K562 (cell line): ENCODE measurements around the gene ZNF155. TPM values are rescaled to one million over a fixed set of nuclear protein-coding genes. Genes with fewer than 3 reads are reported as not detected.

ENCODE experiments used
- ATAC-seq: fragments of 200-7000 bp; cut with Tn5 transposase; 3 replicates; pipeline ENCODE4 v1.9.1; 2020; ENCODE audit warnings: moderate library complexity
- BruUV-seq: library from RNA; stranded (reverse); fragments of 400-500 nt; replicated peaks from 2 replicates; lab custom pipeline; 2021; lab: Mats Ljungman, UMichigan
- CTCF ChIA-PET: fragments of 300-600 bp; formaldehyde crosslinking; extraction: SDS; loops from one replicate; lab custom pipeline; 2021; ENCODE audit warnings: low intra/inter-chr PET ratio; lab: Yijun Ruan, JAX
- POLR2A ChIA-PET: fragments of 300-600, 350-650 bp; sonication (Branson Sonifier 250); formaldehyde crosslinking; extraction: SDS; loops from one replicate; lab custom pipeline; 2021; ENCODE audit warnings: antibody characterized with exemption, inconsistent platforms; lab: Yijun Ruan, JAX
- DNase-seq, 4 experiments: peaks; one replicate each; pipeline versions ENCODE4 v3.0.0 to v3.0.0-alpha.2; 2011 to 2018; ENCODE audit warnings: low spot score in 3 of 4, mixed read lengths in 3 of 4; ENCODE audit errors: extremely low read depth in 1 of 4
- FAIRE-seq: peaks from 2 replicates; lab custom pipeline; 2011; peaks lifted over from hg19 to GRCh38; lab: Jason Lieb, UNC
- H2AFZ ChIP-seq: 2 replicates; pipeline ENCODE4 v1.6.0; 2011; ENCODE audit warnings: low read depth, low read length, control low read depth, inconsistent platforms
- H3K27ac ChIP-seq: fragments of 200-600 bp; 3 replicates; pipeline ENCODE4 v1.8.0; 2011; ENCODE audit warnings: low read depth, mild to moderate bottlenecking, control low read depth, inconsistent platforms, low read length, moderate library complexity, mixed read lengths; ENCODE audit errors: extremely low read depth
- H3K27me3 ChIP-seq, 2 experiments: fragments of 300-600 bp in 1 of 2; 2 replicates in 1 of 2; 3 replicates in 1 of 2; pipeline versions ENCODE4 v1.6.0 to v1.8.0; 2011; ENCODE audit warnings: inconsistent platforms in 2 of 2, low read length in 2 of 2, mild to moderate bottlenecking in 1 of 2, mixed read lengths in 1 of 2, moderate library complexity in 1 of 2; ENCODE audit not compliant: control insufficient read depth in 2 of 2, insufficient read depth in 2 of 2
- H3K36me3 ChIP-seq: fragments of 300-600 bp; 3 replicates; pipeline ENCODE4 v1.8.0; 2011; ENCODE audit warnings: mild to moderate bottlenecking, low read length, inconsistent platforms; ENCODE audit not compliant: control insufficient read depth, insufficient read depth
- H3K4me1 ChIP-seq, 2 experiments: fragments of 200-600 bp in 1 of 2; replicated peaks in 1 of 2; 2 replicates in 1 of 2; 3 replicates in 1 of 2; pipeline versions ENCODE4 v1.5.1 to v1.8.0; 2011; ENCODE audit warnings: inconsistent platforms in 2 of 2, low read length in 2 of 2, mild to moderate bottlenecking in 1 of 2, mixed read lengths in 1 of 2, moderate library complexity in 1 of 2; ENCODE audit not compliant: control insufficient read depth in 2 of 2, insufficient read depth in 2 of 2
- H3K4me2 ChIP-seq: 2 replicates; pipeline ENCODE4 v1.6.1; 2011; ENCODE audit warnings: low read length, control low read depth, inconsistent platforms, mixed read lengths; ENCODE audit not compliant: insufficient read depth
- H3K4me3 ChIP-seq: fragments of 200-600 bp; sonication (generic), shearing (Covaris generic); 2 replicates; pipeline ENCODE4 v1.5.1; 2016; ENCODE audit warnings: control low read depth, inconsistent platforms
- H3K79me2 ChIP-seq: fragments of 200-600 bp; 3 replicates; pipeline ENCODE4 v1.8.0; 2011; ENCODE audit warnings: low read length, inconsistent platforms; ENCODE audit not compliant: control insufficient read depth, insufficient read depth
- H3K9ac ChIP-seq, 2 experiments: 2 replicates each; pipeline versions ENCODE4 v1.6.0 to v1.6.1; 2011; ENCODE audit warnings: low read depth in 2 of 2, low read length in 2 of 2, control low read depth in 1 of 2, inconsistent platforms in 1 of 2, mild to moderate bottlenecking in 1 of 2, mixed read lengths in 1 of 2; ENCODE audit not compliant: insufficient read depth in 1 of 2
- H3K9me1 ChIP-seq: one replicate; pipeline ENCODE4 v1.6.0; 2011; ENCODE audit warnings: inconsistent platforms, mild to moderate bottlenecking, low read length, moderate library complexity; ENCODE audit not compliant: control insufficient read depth, insufficient read depth
- H3K9me3 ChIP-seq: replicated peaks from 2 replicates; pipeline ENCODE4 v1.5.1; 2011; ENCODE audit warnings: low read depth, low read length, inconsistent platforms; ENCODE audit not compliant: control insufficient read depth, insufficient read depth
- H4K20me1 ChIP-seq: replicated peaks from 2 replicates; pipeline ENCODE4 v1.6.1; 2011; ENCODE audit warnings: low read length, inconsistent platforms, mixed read lengths; ENCODE audit not compliant: control insufficient read depth, insufficient read depth
- ARID4B ChIP-seq: sonication (generic); formaldehyde crosslinking; IDR thresholded peaks from 2 replicates; pipeline ENCODE4 v1.8.0; 2022; ENCODE audit warnings: mild to moderate bottlenecking, missing genetic modification reagents
- BACH1 ChIP-seq: fragments of 200-800 bp; sonication (Bioruptor generic); IDR thresholded peaks from 2 replicates; pipeline ENCODE4 v1.6.1; 2016; ENCODE audit warnings: missing genetic modification characterization, missing compliant biosample characterization
- DACH1 ChIP-seq: fragments of 450-650 bp; IDR thresholded peaks from 2 replicates; pipeline ENCODE4 v1.6.1; 2018; ENCODE audit not compliant: partially characterized antibody
- DLX4 ChIP-seq: fragments of 250-450 bp; sonication (Bioruptor Pico); IDR thresholded peaks from 2 replicates; pipeline ENCODE4 v1.6.1; 2021; ENCODE audit warnings: mild to moderate bottlenecking
- EHMT2 ChIP-seq: fragments of 450-650 bp; IDR thresholded peaks from 2 replicates; pipeline ENCODE4 v1.6.1; 2018; ENCODE audit warnings: antibody characterized with exemption
- GTF2E2 ChIP-seq: fragments of 200-800 bp; sonication (Bioruptor generic); IDR thresholded peaks from 2 replicates; pipeline ENCODE4 v1.6.1; 2016; ENCODE audit warnings: missing genetic modification characterization, missing compliant biosample characterization
- KLF1 ChIP-seq: fragments of 450-650 bp; IDR thresholded peaks from 2 replicates; pipeline ENCODE4 v1.6.1; 2016; ENCODE audit warnings: missing genetic modification characterization, missing compliant biosample characterization
- RUNX1 ChIP-seq: sonication (generic); IDR thresholded peaks from 2 replicates; pipeline ENCODE4 v1.6.1; 2016; ENCODE audit warnings: antibody characterized with exemption, low read depth
- STAT5A ChIP-seq: IDR thresholded peaks from 2 replicates; pipeline ENCODE4 v1.6.1; 2012; ENCODE audit warnings: low read length, inconsistent platforms, borderline replicate concordance
- YY1 ChIP-seq, 3 experiments: IDR thresholded peaks; 2 replicates each; pipeline ENCODE4 v1.6.1; 2011; ENCODE audit warnings: low read length in 2 of 3, mild to moderate bottlenecking in 2 of 3, moderate library complexity in 2 of 3, borderline replicate concordance in 1 of 3, control low read depth in 1 of 3, low read depth in 1 of 3; ENCODE audit not compliant: insufficient read depth in 3 of 3, insufficient replicate concordance in 2 of 3, control insufficient read depth in 1 of 3, insufficient read length in 1 of 3; ENCODE audit errors: extremely low read depth in 1 of 3
- ZNF280A ChIP-seq: fragments of 450-650 bp; IDR thresholded peaks from 2 replicates; pipeline ENCODE4 v1.6.1; 2018; ENCODE audit warnings: mild to moderate bottlenecking, low read depth; ENCODE audit not compliant: partially characterized antibody
- ZNF398 ChIP-seq: fragments of 250-450 bp; sonication (Bioruptor Pico); IDR thresholded peaks from 2 replicates; pipeline ENCODE4 v1.8.0; 2021; ENCODE audit warnings: moderate library complexity, mild to moderate bottlenecking, inconsistent platforms
- WGBS: fragments of 100-300 bp; shearing (Covaris generic); methylation state at CpG from one replicate; pipeline ENCODE4 v1.1.6; 2016; ENCODE audit warnings: low coverage, mixed read lengths; ENCODE audit not compliant: insufficient coverage; ENCODE audit errors: missing lambda C conversion rate; 5-methylcytosine and 5-hydroxymethylcytosine counted together
- in situ Hi-C: fragments of 300-500 bp; cut with MboI; formaldehyde crosslinking; loops from 4 replicates; pipeline ENCODE4 v1.15.0; 2018; ENCODE audit warnings: inconsistent platforms, mixed read lengths
- intact Hi-C: fragments of 100-400 bp; cut with micrococcal nuclease; formaldehyde crosslinking; loops from 2 replicates; pipeline ENCODE4 v1.14.2; 2022
- polyA plus RNA-seq, 8 experiments: library from polyadenylated mRNA; depleted of rRNA in 4 of 8; stranded (reverse) in 5 of 8; unstranded in 3 of 8; fragments of >200 nt; fragmentation: Nextera tagmentation in 2 of 8; fragmentation: Illumina TruSeq in 1 of 8; extraction: Ambion mirVana in 2 of 8; extraction: Trizol in 1 of 8; gene quantifications; 2 replicates each; pipeline versions ENCODE4 v1.2.1 to v1.2.3, GENCODE V29; 2011 to 2014; ENCODE audit warnings: inconsistent platforms in 1 of 8, missing spikeins in 1 of 8
- total RNA-seq, 7 experiments: library from RNA; depleted of rRNA in 6 of 7; stranded (reverse); fragments of >200 nt in 6 of 7; fragmentation: Illumina TruSeq in 2 of 7; extraction: Trizol in 2 of 7; gene quantifications; 2 replicates each; pipeline versions ENCODE4 v1.2.1 to v1.2.3, GENCODE V29; 2011 to 2021; ENCODE audit warnings: low replicate concordance in 1 of 7

ZNF155 gene
- total and polyA plus RNA-seq, 9 of the 15 experiments (the other 6 are each of a cell fraction or from before 2014, with no cell fraction given) = 0.09 to 0.76 (median 0.37) TPM

GRCh38 chr19:44024900-44025216, 40.9 kb downstream of the ZNF155 start:
- Histone ChIP-seq H4K20me1 (no peaks in the 10 kb centered on the region), H3K79me2 (peaks cover 5% of the 10 kb centered on the region; the same call in 1 of the 3 replicates), H3K27ac (peak overlapping the region; percentile 86; the same call in 1 of the 3 replicates), H3K9me3 (peaks cover 3% of the 10 kb centered on the region; the same call in 1 of the 2 replicates), H2AFZ (peak overlapping the region; percentile 85), H3K9ac (peak overlapping the region in 1 of 2 experiments; percentile 88; a peak in 2 of 4 replicates), H3K4me1 (peaks cover 3 to 4% of the 10 kb centered on the region in 2 experiments; a peak in 1 of 5 replicates), H3K9me1 (no peaks in the 10 kb centered on the region), H3K4me2 (peak overlapping the region; percentile 98), H3K27me3 (no peaks in the 10 kb centered on the region), H3K4me3 (peak overlapping the region; percentile 80), H3K36me3 (peaks cover 4% of the 10 kb centered on the region; the same call in 1 of the 3 replicates)
- no TSS peak for BruUV-seq
- POLR2A ChIA-PET = interaction anchor here (0.6 to 1.1 kb wide), 7 partner anchors 10 to 357 kb away, joined by 3 to 4 read pairs (median 3); partner anchors contain the start of genes ZNF221 and ZNF45
- no peak for ATAC-seq
- no peak for FAIRE-seq
- DNase-seq = peak in 1 of 4 experiments; percentile 8
- CTCF ChIA-PET = no interaction called here
- in situ Hi-C loops (no loop called here), intact Hi-C loops (no loop called here)
- WGBS = 32% methylated on average over 4 of the region's 4 CpGs
- peak; percentile 30; the same call in 1 of the 2 replicates for TF ChIP-seq EHMT2
- no peak for TF ChIP-seq DLX4 (CRISPR knock-in tag)
- no peak for TF ChIP-seq ZNF280A
- TF ChIP-seq DACH1 = no peak
- TF ChIP-seq RUNX1 = no peak
- peak; percentile 63; the same call in 1 of the 2 replicates for TF ChIP-seq GTF2E2 (tag)
- TF ChIP-seq KLF1 (tag) = peak; percentile 45; the same call in 1 of the 2 replicates
- no peak for TF ChIP-seq YY1 (IDR thresholded peaks at IDR 0.05; ENCODE audit: borderline replicate concordance in 1 of 3, control insufficient read depth in 1 of 3, extremely low read depth in 1 of 3, insufficient read depth in 3 of 3, insufficient read length in 1 of 3, insufficient replicate concordance in 2 of 3, low read depth in 1 of 3, low read length in 2 of 3)
- no peak for TF ChIP-seq ZNF398 (CRISPR knock-in tag)
- 0 out of 2 replicates have a peak, but pooled peaks have one; percentile 15 for TF ChIP-seq ARID4B (CRISPR knock-in tag)
- TF ChIP-seq BACH1 (tag) = 0 out of 2 replicates have a peak, but pooled peaks have one; percentile 48
- TF ChIP-seq STAT5A = no peak
